Ecto neural progenitor cell (in vitro differentiated cells): ENCODE measurements around the gene ABCC10.
A peak's percentile ranks its signal among the peaks of the same experiment; 100 is the strongest.
"Not testable (repeated sequence)": the region's sequence is repeated elsewhere in the genome, so short reads cannot be mapped to it uniquely, and the experiment has no call there.

Source experiments
- DNase-seq: peaks from one replicate; pipeline ENCODE4 v3.0.0-alpha.2; 2018; ENCODE audit warnings: low spot score

Gene ABCC10, protein sequence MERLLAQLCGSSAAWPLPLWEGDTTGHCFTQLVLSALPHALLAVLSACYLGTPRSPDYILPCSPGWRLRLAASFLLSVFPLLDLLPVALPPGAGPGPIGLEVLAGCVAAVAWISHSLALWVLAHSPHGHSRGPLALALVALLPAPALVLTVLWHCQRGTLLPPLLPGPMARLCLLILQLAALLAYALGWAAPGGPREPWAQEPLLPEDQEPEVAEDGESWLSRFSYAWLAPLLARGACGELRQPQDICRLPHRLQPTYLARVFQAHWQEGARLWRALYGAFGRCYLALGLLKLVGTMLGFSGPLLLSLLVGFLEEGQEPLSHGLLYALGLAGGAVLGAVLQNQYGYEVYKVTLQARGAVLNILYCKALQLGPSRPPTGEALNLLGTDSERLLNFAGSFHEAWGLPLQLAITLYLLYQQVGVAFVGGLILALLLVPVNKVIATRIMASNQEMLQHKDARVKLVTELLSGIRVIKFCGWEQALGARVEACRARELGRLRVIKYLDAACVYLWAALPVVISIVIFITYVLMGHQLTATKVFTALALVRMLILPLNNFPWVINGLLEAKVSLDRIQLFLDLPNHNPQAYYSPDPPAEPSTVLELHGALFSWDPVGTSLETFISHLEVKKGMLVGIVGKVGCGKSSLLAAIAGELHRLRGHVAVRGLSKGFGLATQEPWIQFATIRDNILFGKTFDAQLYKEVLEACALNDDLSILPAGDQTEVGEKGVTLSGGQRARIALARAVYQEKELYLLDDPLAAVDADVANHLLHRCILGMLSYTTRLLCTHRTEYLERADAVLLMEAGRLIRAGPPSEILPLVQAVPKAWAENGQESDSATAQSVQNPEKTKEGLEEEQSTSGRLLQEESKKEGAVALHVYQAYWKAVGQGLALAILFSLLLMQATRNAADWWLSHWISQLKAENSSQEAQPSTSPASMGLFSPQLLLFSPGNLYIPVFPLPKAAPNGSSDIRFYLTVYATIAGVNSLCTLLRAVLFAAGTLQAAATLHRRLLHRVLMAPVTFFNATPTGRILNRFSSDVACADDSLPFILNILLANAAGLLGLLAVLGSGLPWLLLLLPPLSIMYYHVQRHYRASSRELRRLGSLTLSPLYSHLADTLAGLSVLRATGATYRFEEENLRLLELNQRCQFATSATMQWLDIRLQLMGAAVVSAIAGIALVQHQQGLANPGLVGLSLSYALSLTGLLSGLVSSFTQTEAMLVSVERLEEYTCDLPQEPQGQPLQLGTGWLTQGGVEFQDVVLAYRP (N-terminal part only)

GRCh38 chr6:43427406-43428111, at the start of gene ABCC10:
ABCC10 (plus strand) TSS chr6:43427541; CDS start chr6:43427979, 438 bp downstream.
- DNase-seq, result peak; percentile 93

- no peak for DNase-seq
Measured at GRCh38 chr6:43377710-43378229, 49.6 kb upstream of the ABCC10 start.

DNA sequence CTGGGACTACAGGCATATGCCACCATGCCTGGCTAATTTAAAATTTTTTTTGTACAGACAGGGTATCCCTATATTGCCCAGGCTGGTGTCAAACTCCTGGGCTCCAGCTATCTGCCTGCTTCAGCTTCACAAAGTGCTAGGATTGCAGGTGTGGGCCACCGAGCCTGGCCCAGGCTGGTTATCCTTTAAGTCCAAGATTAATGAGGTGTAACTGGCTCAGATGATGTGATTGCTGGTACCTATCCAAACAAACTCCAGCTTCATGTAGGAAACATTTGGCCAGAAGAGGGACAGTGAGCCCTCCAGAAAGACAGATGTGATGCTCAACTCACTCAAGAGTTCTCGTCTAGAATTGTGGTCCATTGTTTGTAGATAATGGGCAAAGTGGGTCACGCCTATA, 48.7 kb upstream of the ABCC10 start:
- DNase-seq, result no peak

- DNase-seq, result not testable (repeated sequence)
Measured at GRCh38 chr6:43380858-43381257, 46.5 kb upstream of the ABCC10 start.

- DNase-seq, result no peak
Measured at GRCh38 chr6:43383021-43383667, 44.2 kb upstream of the ABCC10 start.

DNA sequence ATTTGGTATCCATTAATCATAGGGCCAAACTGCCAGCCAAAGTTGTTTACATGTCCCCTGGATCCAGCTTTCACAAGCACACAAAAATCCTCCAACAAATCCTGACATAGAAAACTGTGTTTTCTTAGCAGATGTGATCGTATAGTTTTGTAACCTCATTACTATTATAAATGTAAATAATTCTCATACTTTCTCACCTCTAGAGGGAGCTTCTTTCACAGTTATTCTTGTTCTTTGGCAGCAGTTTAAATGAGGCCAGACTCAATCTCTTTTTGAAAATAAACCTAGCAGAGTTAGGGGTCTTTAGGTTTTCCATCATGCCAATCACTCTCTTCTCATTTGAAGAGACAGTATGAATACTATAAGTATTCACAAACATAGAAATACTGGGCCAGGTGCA, 40.8 kb upstream of the ABCC10 start:
- DNase-seq, result no peak

- DNase-seq, result no peak
Measured at GRCh38 chr6:43389730-43390295, 37.5 kb upstream of the ABCC10 start.

DNA sequence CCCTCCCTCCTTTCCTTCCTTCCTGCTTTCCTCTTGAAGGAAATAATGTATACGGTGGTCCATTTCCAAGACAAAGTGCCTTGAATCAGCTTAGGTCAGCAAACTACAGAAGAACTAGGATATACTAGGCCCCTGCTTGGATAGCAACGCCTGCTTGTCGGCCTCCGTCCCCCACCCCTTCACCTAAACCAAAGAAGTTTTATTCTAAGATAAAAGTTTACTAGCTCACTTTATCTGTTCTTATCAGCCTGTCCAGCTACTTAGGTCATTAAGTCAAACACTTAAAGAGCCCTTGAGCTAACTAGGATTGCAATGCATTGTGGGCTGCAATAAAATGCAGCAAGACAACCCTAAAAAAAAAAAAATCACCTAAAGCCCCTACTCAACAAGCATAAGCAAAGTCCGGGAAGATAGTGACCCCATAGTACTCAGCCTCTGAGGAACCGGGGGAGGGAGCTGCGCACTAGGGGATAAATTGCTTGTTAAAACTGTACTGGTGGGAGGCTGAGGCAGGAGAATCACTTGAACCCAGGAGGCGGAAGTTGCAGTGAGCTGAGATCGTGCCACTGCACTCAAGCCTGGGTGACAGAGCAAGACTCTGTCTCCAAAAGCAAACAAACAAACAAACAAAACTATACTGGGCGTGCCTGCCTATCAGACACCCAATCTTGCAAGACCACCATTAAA, 36.4 kb upstream of the ABCC10 start:
- DNase-seq, result not testable (repeated sequence)

DNA sequence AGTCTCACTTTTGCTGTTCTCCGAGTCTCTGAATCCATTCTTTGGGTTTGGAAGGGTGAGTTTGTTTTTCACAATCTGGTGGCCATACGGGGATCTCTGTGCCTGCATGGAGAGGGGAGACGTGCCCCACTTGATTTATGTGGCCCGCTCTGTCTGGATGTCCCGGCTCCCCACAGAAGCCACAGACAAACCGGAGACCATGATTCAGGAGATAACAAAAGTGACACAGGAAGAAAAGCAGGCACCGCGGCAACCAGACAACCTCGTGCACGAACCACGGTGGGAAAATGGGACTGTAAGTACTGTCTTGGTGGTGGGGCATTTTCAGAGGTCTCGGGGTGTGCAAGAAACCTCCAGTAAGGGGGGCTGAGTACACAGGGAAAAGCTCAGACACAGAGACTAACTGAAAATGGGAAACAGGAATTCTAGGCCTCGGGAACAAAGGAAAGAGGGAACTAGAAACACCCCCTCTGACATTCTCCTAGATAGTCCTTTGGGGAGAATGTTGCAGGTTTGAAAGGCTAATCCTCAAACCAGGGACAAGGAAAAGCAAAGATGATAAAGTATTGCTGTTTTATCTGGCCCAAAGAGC, 35.8 kb upstream of the ABCC10 start:
- DNase-seq, result no peak

DNA sequence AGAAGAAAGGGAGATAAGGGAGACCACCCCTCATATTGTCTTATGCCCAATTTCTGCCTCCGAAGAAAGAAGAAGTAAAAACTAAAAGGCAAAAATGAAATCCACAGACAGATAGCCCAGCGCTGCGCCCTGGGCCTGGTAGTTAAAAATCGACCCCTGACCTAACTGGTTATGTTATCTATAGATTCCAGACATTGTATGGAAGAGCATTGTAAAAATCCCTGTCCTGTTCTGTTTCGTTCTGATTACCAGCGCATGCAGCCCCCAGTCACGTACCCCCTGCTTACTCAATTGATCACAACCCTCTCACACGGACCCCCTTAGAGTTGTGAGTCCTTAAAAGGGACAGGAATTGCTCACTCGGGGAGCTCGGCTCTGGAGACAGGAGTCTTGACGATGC, 34.2 kb upstream of the ABCC10 start:
- DNase-seq, result not testable (repeated sequence)

DNA sequence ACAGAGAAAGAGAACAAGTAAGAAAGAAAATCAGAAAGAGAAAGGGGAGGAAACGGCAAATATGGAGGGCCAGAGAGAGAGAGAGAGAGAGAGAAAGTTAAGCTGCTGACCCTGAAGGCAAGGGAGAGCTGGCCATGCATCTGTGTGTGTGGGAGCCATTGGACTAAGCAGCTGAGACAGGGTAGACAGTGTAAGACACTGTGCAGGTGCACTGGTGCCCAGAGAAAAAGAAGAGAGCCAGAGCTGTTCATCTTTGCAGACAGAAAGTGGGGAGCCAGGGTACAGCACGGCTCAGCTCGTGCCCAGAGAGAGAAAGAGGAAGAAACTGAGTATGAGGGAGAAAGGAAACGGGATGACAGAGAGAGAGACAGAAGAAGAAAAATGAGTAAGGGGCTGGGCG, 33.7 kb upstream of the ABCC10 start:
- DNase-seq, result no peak

- DNase-seq, result no peak
Measured at GRCh38 chr6:43394982-43395381, 32.4 kb upstream of the ABCC10 start.

DNA sequence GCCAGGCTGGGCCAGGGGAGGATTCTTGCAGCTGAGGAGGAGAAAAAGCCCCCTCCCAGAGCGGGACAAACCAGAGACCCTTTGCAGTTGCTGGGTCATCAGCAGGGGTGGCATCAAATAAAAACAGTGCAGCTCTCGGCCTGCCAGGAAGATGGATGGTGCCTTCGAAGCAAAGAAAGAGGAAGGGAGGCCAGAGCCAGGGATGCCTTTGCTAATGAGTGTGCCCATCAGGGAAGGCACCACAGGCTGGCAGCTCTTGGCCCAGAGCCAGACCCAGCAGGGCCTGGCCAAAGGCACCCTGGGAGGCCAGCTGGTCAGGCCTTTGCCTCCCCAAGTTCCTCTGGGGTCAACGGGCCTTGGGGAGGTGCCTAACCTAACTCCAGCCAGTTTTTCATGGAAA, 31.6 kb upstream of the ABCC10 start:
- no peak for DNase-seq

DNA sequence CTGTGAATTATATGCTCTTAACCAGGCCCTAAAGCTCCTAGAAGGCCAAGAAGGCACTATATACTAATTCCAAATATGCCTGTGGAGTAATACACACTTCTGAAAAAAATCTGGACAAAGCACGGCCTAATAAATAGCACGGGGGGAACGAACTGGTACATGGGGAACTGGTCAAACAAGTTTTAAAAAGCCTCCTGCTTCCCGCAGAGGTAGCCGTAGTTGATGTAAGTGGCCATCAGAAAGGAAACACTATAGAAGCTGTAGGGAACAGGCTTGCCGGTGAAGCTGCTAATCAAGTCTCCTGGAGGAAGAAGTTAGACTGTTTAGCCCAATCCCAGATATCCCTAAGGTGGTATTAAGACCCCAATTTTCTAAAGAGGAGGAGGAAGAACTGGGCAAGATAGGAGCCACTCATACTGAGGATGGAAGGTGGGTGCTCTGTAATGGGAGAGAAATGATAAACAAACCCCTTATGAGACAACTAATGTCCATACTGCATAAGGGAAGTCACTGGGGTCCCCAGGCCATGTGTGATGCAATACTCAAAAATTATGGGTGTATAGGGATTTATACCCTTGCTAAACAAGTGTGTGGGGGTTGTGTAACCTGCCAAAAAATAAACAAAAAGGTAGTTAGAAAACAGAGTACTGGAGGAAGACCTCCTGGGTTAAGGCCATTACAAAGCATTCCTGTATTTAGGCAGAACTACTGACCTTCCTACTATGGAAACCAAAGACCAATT, 30.8 kb upstream of the ABCC10 start:
- no peak for DNase-seq

- no peak for DNase-seq
Measured at GRCh38 chr6:43399932-43400487, 27.3 kb upstream of the ABCC10 start.

GRCh38 chr6:43401730-43402129, 25.6 kb upstream of the ABCC10 start:
- no peak for DNase-seq

DNA sequence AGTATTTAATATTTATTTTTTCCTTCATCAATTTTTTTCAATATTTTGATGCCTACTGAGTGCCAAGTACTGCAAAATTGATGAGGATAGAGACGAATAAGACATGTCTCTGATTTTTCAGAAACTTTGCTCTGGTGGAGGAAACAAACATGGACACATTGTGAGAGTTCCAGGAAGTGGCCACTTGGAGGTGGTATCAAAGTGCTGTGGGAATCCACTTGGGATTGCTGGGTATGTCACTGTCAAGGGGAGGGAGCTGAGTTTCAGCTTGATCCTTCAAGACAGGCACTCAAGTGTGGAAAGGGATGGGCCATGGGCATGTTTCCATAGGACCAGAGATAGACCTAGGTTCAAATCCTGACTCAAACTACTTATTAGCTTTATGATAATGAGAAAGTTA, 24.5 kb upstream of the ABCC10 start:
- DNase-seq, result no peak

- no peak for DNase-seq
Measured at GRCh38 chr6:43405354-43405753, 22.0 kb upstream of the ABCC10 start.
